Measurements from ENCODE around the gene TMEM205. TPM values are rescaled to one million over a fixed set of nuclear protein-coding genes. Genes with fewer than 3 reads are reported as not detected.

The TMEM205 gene
- total and polyA plus RNA-seq, 10 of the 15 experiments (the other 5 are each of a cell fraction or from before 2014, with no cell fraction given) = 27.8 to 144 (median 88.3) TPM

- H3K4me3 ChIP-seq = no peak overlapping the region
- H3K4me2 ChIP-seq (ENCODE audit: control insufficient read depth, insufficient read depth) = no peak overlapping the region
- no TSS peak for BruUV-seq (replicated peaks)
- no peak for FAIRE-seq
- H3K27me3 ChIP-seq (replicated peaks in 1 of 2; ENCODE audit: control insufficient read depth in 2 of 2, insufficient read depth in 2 of 2, low read length in 1 of 2) = no peaks in the 10 kb centered on the region
- POLR2A ChIA-PET = interaction anchor here (0.6 to 0.7 kb wide), 3 partner anchors 17 to 759 kb away, joined by 3 to 4 read pairs (median 3); no protein-coding TSS in a partner anchor
- TF ChIP-seq FOS (IDR thresholded peaks at IDR 0.05; ENCODE audit: borderline replicate concordance, extremely low read depth, insufficient read length) = no peak
- TF ChIP-seq MLLT1 (IDR thresholded peaks at IDR 0.05) = no peak
- no peak for TF ChIP-seq KLF5 (IDR thresholded peaks at IDR 0.05; ENCODE audit: partially characterized antibody)
- no peak for TF ChIP-seq YY1 (IDR thresholded peaks at IDR 0.05; ENCODE audit: low read depth, low read length)
- TF ChIP-seq, protein P1, sequence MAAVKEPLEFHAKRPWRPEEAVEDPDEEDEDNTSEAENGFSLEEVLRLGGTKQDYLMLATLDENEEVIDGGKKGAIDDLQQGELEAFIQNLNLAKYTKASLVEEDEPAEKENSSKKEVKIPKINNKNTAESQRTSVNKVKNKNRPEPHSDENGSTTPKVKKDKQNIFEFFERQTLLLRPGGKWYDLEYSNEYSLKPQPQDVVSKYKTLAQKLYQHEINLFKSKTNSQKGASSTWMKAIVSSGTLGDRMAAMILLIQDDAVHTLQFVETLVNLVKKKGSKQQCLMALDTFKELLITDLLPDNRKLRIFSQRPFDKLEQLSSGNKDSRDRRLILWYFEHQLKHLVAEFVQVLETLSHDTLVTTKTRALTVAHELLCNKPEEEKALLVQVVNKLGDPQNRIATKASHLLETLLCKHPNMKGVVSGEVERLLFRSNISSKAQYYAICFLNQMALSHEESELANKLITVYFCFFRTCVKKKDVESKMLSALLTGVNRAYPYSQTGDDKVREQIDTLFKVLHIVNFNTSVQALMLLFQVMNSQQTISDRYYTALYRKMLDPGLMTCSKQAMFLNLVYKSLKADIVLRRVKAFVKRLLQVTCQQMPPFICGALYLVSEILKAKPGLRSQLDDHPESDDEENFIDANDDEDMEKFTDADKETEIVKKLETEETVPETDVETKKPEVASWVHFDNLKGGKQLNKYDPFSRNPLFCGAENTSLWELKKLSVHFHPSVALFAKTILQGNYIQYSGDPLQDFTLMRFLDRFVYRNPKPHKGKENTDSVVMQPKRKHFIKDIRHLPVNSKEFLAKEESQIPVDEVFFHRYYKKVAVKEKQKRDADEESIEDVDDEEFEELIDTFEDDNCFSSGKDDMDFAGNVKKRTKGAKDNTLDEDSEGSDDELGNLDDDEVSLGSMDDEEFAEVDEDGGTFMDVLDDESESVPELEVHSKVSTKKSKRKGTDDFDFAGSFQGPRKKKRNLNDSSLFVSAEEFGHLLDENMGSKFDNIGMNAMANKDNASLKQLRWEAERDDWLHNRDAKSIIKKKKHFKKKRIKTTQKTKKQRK (IDR thresholded peaks at IDR 0.05; ENCODE audit: low read depth, low read length) = no peak
- no peak for TF ChIP-seq NBN (IDR thresholded peaks at IDR 0.05)
- TF ChIP-seq GATAD2B (conservative IDR thresholded peaks at IDR 0.05; ENCODE audit: low read depth) = no peak
- TF ChIP-seq, protein P2, sequence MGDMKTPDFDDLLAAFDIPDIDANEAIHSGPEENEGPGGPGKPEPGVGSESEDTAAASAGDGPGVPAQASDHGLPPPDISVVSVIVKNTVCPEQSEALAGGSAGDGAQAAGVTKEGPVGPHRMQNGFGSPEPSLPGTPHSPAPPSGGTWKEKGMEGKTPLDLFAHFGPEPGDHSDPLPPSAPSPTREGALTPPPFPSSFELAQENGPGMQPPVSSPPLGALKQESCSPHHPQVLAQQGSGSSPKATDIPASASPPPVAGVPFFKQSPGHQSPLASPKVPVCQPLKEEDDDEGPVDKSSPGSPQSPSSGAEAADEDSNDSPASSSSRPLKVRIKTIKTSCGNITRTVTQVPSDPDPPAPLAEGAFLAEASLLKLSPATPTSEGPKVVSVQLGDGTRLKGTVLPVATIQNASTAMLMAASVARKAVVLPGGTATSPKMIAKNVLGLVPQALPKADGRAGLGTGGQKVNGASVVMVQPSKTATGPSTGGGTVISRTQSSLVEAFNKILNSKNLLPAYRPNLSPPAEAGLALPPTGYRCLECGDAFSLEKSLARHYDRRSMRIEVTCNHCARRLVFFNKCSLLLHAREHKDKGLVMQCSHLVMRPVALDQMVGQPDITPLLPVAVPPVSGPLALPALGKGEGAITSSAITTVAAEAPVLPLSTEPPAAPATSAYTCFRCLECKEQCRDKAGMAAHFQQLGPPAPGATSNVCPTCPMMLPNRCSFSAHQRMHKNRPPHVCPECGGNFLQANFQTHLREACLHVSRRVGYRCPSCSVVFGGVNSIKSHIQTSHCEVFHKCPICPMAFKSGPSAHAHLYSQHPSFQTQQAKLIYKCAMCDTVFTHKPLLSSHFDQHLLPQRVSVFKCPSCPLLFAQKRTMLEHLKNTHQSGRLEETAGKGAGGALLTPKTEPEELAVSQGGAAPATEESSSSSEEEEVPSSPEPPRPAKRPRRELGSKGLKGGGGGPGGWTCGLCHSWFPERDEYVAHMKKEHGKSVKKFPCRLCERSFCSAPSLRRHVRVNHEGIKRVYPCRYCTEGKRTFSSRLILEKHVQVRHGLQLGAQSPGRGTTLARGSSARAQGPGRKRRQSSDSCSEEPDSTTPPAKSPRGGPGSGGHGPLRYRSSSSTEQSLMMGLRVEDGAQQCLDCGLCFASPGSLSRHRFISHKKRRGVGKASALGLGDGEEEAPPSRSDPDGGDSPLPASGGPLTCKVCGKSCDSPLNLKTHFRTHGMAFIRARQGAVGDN (IDR thresholded peaks at IDR 0.05) = no peak
- TF ChIP-seq BRCA1 (IDR thresholded peaks at IDR 0.05; ENCODE audit: low read depth, low read length) = no peak
- CTCF ChIA-PET = interaction anchor here (1.1 to 4.1 kb wide), 2 partner anchors 11 to 31 kb away, joined by 3 to 29 read pairs; partner anchors contain the start of genes EPOR and RAB3D
- SMC1A ChIA-PET (ENCODE audit: uncharacterized antibody, unreplicated experiment) = no interaction called here
- peaks cover 6% of the 10 kb centered on the region; the same call in 1 of the 2 replicates for H3K4me1 ChIP-seq (ENCODE audit: control insufficient read depth, insufficient read depth, low read length)
- no peak overlapping the region for H3K27ac ChIP-seq (ENCODE audit: control insufficient read depth, insufficient read depth)
- no peak for DNase-seq (ENCODE audit: low read depth, low spot score)
- intact Hi-C loops (cut with micrococcal nuclease; ENCODE audit: unreplicated experiment) = no loop called here
- no peaks in the 10 kb centered on the region for H3K36me3 ChIP-seq (ENCODE audit: control insufficient read depth in 2 of 2, insufficient read depth in 2 of 2, low read length in 1 of 2)
- no peak overlapping the region for H2AFZ ChIP-seq (ENCODE audit: control insufficient read depth, low read depth, low read length)
- no peak overlapping the region for H3K9ac ChIP-seq (ENCODE audit: control insufficient read depth, insufficient read depth, low read length)
- no peaks in the 10 kb centered on the region for H3K9me3 ChIP-seq (replicated peaks; ENCODE audit: control insufficient read depth, insufficient read depth, low read length)
- peaks cover 3% of the 10 kb centered on the region for H3K79me2 ChIP-seq (ENCODE audit: control insufficient read depth, insufficient read depth, low read length)
- in situ Hi-C loops (cut with MboI) = no loop called here
- ATAC-seq = no peak
- H4K20me1 ChIP-seq (ENCODE audit: control insufficient read depth, insufficient read depth) = no peaks in the 10 kb centered on the region
- RAD21 ChIA-PET (ENCODE audit: unreplicated experiment) = no interaction called here
- 95% methylated on average over 2 of the region's 2 CpGs for WGBS (ENCODE audit: insufficient coverage, insufficient replicate concordance, low lambda C conversion rate, missing lambda C conversion rate)
Measured at GRCh38 chr19:11370744-11371143, 24.7 kb upstream of the TMEM205 start.
